Heart left ventricle (tissue), 13 donors: Measurements from ENCODE around the gene GAK.

ENCODE experiments used
- POLR2A ChIP-seq, 2 donors: fragments of 450-650 bp; IDR thresholded peaks; one replicate each; pipeline ENCODE4 v1.6.1; 2017; ENCODE audit warnings: antibody characterized with exemption in 2 of 2, mild to moderate bottlenecking in 2 of 2, moderate library complexity in 2 of 2
- TF ChIP-seq, protein P1 (sequence below), 12 donors: fragments of 200-600 bp; sonication (generic) in 4 of 12; IDR thresholded peaks; one replicate each; pipeline versions ENCODE4 v1.5.0 to v1.8.0; 2018 to 2022; ENCODE audit warnings: antibody characterized with exemption in 12 of 12, mild to moderate bottlenecking in 5 of 12
- donor health status: ischemic (EF 13 %, LVEDD 7.1; RV severe dilation, severe dysfunction).
- donor health status: DM: no; HTN: yes; CAD: no.
- donor health status: DM: no; HTN: no; CAD: no.
- donor health status: ischemic (EF 25% LVEDD 6.9; RV normal size, moderate dysfunction).
- donor health status: ischemic (EF 25% LVEDD 5.7; RV mildly dilated, moderate dysfunction).
- donor health status: ischemic (EF 35%, LVEDD 5.7; RV mildly dilated, moderate dysfunction).
- donor health status: nonischemic (EF 11% LVEDD 7.7; RV severe dilation, severe dysfunction).
- donor health status: DM: yes; HTN: yes; CAD: no.
- donor health status: PGD.
- donor health status: ischemic (EF 29% LVEDD 5.4; RV normal size, mild dysfunction).
- donor health status: nonischemic (EF 23%, LVEDD 6.1; RV moderate dilation, normal function).

DNA sequence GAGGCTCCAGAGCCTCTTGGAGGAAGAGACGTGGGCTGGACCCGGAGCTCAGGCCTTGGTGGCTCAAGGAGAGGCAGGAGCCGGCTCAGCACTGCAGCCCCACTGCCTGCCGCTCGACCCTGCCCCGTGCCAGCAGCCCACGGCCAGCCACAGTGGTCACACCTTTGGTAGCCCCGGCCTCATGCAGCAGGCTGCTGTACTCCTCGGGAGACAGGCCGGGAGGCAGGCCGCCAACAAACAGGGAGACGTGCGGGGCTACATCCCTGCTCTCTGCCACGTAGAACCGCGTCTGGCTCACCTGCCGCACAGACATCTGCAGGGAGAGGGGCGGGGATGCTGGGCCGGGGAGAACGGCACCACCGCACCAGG is 33.6 kb upstream of the GAK start:
- TF ChIP-seq, protein P1, sequence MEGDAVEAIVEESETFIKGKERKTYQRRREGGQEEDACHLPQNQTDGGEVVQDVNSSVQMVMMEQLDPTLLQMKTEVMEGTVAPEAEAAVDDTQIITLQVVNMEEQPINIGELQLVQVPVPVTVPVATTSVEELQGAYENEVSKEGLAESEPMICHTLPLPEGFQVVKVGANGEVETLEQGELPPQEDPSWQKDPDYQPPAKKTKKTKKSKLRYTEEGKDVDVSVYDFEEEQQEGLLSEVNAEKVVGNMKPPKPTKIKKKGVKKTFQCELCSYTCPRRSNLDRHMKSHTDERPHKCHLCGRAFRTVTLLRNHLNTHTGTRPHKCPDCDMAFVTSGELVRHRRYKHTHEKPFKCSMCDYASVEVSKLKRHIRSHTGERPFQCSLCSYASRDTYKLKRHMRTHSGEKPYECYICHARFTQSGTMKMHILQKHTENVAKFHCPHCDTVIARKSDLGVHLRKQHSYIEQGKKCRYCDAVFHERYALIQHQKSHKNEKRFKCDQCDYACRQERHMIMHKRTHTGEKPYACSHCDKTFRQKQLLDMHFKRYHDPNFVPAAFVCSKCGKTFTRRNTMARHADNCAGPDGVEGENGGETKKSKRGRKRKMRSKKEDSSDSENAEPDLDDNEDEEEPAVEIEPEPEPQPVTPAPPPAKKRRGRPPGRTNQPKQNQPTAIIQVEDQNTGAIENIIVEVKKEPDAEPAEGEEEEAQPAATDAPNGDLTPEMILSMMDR (IDR thresholded peaks at IDR 0.05) = no peak
- no peak for TF ChIP-seq POLR2A (IDR thresholded peaks at IDR 0.05)
